ENCODE measurements around the gene DEFB121.
"Not testable (repeated sequence)": the region's sequence is repeated elsewhere in the genome, so short reads cannot be mapped to it uniquely, and the experiment has no call there.

DEFB121 gene

DNA sequence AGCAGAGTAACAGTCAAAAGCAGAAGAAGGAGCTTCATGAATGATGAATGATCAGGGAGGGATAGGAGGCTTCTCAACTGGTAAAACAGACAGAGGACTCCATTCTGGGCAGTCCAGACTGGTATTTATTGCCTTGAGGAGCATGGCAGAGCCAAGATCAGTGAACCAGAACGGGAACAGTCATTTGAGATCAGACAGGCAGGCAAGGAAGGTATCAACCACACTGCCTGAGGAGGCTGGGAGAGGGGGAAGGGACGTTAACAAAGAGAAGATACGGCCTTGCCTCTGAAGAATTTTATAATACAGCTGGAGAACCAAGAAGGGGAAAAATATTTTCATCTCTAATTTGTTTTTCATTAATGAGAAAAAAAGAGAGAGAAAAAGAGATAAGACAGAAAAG, at the start of gene DEFB121:
DEFB121 (minus strand) TSS at position 101 of the 400 bp plus-strand sequence; CDS start at position 38, 63 bp downstream.
- no peak for DNase-seq

DNA sequence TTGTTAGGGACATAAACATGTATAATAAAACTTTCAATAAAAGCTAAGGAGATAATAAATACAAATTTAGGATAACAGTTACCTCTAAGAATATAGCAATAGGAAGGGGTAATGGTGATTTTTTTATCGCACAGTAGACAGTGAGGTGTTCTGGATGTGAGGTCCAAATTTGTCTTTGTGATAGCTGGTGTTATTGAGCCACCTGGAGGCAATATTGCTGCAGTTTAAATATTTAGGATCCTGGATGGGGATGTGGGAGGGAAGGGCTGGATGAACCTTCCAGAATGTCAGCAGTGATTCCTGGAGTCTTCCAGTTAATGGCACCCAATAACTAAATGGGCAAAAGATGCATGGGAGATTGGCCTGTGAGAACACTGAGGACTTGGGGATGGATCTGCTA, 48.3 kb upstream of the DEFB121 start:
- no peak for DNase-seq

GRCh38 chr20:31452575-31452974, 46.6 kb upstream of the DEFB121 start:
- DNase-seq, result no peak

GRCh38 chr20:31449511-31450414, 43.7 kb upstream of the DEFB121 start:
- no peak for DNase-seq

GRCh38 chr20:31446084-31446819, 40.2 kb upstream of the DEFB121 start:
- DNase-seq, result no peak

GRCh38 chr20:31440012-31440659, 34.1 kb upstream of the DEFB121 start, which contains the start of gene DEFB123:
Gene DEFB123 (plus strand): TSS chr20:31440632. CDS start chr20:31440699, 67 bp downstream.
- no peak for DNase-seq

DNA sequence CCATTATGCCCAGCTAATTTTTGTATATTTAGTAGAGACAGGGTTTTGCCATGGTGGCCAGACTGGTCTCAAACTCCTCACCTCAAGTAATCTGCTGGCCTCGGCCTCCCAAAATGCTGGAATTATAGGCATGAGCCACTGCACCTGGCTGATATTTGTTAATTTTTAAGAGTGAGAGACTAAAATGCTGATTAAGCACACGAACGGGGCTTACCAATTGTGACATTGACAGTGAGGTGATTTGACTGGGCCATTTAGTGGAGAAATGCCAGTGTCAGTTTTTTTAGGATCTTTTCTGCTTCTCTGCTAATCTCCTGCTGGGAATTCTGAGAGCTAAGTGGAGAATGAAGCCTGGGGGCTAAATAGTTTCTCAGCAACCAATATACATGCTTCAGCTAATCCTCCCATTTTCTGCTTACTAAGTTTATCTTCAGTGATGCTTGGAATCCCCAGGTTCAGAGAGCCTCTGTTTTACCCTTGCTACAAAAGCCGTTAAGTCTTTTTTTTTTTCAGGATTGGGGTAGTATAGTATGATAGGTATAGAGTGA, 24.6 kb upstream of the DEFB121 start:
- no peak for DNase-seq

GRCh38 chr20:31427576-31427975, 21.6 kb upstream of the DEFB121 start:
- not testable (repeated sequence) for DNase-seq

- DNase-seq, result not testable (repeated sequence)
These were observed 21.0 kb upstream of the DEFB121 start for GRCh38 chr20:31426891-31427551.

DNA sequence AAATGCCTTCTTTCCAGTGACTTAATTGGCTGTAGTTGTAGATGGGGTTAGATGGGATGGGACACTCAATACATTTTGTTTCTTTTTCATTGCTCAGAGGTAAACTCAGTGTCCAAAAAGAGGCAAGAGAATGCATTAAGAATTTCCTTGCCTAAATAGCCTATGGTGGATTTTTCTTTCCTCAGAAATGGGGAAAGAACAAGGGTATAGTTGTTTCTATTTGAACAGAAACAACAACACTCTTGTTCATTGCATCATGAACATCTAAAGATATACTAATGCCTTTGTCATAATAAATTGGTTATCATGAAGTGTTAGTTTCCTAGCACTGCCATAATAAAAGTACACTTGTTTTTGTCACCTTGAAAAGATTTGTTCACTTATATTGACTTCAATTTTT, 19.8 kb upstream of the DEFB121 start:
- no peak for DNase-seq

- no peak for DNase-seq
These were observed 12.3 kb upstream of the DEFB121 start for GRCh38 chr20:31418307-31418706.

DNA sequence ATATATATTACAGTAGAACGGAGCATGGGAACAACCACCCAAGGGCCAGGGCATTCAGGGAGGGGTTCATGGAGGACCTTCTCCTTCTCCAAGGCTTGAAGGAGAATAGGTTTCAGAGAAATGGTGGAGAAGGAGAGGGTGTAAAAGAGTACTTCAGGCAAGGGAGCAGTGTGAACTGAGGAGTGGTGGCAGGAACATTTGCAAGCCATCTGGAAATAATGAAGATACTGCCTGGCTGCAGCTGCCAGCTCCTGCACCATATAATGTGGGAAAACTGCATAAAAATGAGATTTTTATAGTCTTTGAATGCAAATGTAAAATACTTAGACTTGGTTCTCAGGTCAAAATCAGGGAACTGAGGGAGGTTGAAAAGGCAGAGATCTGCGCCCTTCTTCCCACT, 9.6 kb upstream of the DEFB121 start:
- DNase-seq, result no peak

DNA sequence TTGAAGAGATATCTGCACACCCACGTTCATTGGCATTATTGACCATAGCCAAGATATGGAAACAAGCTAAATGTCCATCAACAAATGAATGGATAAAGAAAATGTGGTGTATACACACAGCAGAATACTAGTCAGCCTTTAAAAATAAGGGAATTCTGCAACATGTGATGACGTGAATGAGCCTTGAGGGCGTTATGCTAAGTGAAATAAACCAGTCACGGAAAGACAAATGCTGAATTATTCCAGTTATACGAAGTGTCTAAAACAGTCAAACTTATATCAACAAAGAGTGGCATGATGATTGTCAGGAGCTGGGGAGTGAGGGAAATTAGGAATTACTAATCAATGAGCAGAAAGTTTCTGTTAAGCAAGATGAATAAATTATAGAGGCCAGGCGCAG, 8.4 kb upstream of the DEFB121 start:
- DNase-seq, result no peak

GRCh38 chr20:31410011-31410410, 4.0 kb upstream of the DEFB121 start:
- DNase-seq, result no peak

- no peak for DNase-seq
These were observed 2.1 kb downstream of the DEFB121 start for GRCh38 chr20:31403886-31404285.

DNA sequence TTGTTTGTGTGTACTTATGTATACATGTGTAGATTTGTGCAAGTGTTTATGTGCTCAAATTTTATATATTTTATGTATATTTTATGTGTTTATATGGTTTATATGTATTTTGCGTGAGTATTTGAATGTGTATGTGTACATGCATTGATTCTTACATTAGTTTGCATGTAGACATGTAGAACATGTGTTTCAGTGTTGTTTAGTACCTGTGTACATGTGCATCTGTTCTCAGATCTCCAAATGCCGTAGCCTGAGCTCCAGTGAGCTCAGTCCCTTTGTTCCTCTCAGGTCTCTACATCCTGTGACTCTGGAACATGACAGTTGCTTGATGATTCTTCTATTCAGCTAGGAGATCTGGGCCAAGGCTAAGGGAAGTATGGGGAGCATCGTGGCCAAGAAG, 11.1 kb downstream of the DEFB121 start:
- no peak for DNase-seq

DNA sequence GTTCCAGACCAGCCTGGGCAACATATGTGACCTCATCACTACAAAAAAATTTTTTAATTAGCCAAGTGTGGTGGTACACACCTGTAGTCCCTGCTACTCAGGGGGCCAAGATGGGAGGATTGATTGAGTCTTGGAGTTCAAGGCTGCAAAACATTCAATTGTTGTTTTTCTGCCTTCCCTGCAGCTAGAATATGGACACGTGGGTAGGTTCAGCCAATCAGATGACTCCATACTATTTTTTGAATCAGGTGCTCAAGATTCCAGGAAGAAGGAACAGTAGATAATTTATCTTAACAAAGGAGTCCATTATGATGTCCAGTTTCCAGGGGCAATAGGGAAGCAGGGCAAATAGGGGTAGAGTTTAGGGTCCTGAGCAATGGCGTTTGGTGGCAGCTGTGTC, 13.2 kb downstream of the DEFB121 start:
- DNase-seq, result no peak

DNA sequence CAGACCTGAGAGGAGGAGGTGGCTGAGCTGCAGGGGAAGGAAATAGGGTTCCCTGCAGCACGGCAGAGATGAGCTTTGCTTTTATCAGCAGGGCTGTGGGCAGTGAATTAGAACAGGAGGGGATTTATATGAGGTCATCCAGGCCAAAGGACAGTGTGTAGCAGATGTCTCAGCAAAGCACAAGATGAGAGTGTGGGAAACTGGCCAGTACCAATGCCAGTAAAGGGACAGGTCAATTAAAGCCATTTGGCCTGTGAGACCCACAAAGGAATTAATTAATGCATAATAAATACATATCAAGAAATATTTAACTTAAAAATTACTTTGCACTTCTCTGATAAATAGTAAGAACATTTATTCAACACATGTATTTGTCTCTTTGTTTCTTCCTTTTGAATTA, 15.5 kb downstream of the DEFB121 start, which contains the start of gene DEFB119:
DEFB119 (minus strand) TSS at position 101 of the 400 bp plus-strand sequence. CDS start 107 bp downstream, outside the sequence.
- DNase-seq, result no peak

DNA sequence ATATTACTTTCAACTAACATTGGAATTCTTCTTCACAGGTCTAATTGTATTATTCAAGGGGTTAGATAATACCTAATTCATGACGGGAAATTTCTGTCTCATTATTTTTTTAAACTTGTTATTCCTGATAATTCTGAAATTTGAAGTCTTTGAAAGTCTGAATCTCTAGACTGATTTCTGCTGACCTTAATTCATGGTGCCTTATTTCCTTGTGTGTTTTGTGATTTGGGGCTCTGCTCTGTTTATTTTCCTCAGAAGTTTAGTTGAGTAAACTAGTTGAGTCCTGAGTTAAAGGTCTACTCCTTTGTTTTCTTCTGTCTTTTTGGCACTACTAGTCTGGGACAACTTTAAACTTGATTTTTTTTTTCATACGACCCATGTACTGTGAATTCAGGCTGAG, 31.7 kb downstream of the DEFB121 start:
- no peak for DNase-seq

GRCh38 chr20:31368301-31368700, 37.7 kb downstream of the DEFB121 start, which contains the start of gene DEFB118:
Gene DEFB118 (plus strand): TSS chr20:31368601. CDS start chr20:31368651, 50 bp downstream.
- DNase-seq, result no peak

- not testable (repeated sequence) for DNase-seq
These were observed 41.7 kb downstream of the DEFB121 start for GRCh38 chr20:31364272-31364671.

DNA sequence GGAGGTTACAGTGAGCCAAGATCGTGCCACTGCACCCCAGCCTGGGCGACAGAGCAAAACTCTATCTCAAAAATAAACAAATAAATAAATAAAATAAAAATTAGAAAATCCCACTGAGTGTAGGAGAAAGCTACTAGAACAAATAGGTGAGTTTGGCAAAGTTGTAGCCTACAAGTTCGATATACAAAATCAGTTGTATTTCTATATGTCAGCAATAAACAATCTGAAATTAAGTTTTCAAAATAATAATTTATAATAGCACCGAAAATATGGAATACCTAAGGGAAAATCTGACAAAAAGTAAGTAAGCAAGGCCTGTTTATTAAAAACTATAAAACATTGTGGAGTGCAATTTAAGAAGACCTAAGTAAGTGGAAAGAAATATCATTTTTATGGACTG, 42.7 kb downstream of the DEFB121 start:
- no peak for DNase-seq
